Measurements from ENCODE around the gene MTFR1L. TPM values are rescaled to one million over a fixed set of nuclear protein-coding genes. Genes with fewer than 3 reads are reported as not detected.

Gene MTFR1L
- polyA plus RNA-seq, 2 of the 4 experiments (the other 2 are of a cell fraction) = 26.1 TPM

GRCh38 chr1:25802915-25803314 lies 16.8 kb upstream of the MTFR1L start:
- ATAC-seq (no peak), DNase-seq (ENCODE audit: low read depth in 1 of 2, low spot score in 1 of 2) (no peak), FAIRE-seq (no peak)
- Histone ChIP-seq H3K4me2 (no peak overlapping the region), H3K27ac (no peak overlapping the region), H3K4me3 (no peak overlapping the region), H3K4me1 (peaks cover 14% of the 10 kb centered on the region; the same call in 2 of the 3 replicates), H3K9me3 (no peaks in the 10 kb centered on the region)
- ChIA-PET POLR2A (no interaction called here), CTCF (interaction anchor here (0.7 to 1.5 kb wide), 2 partner anchors 230 to 1387 kb away, joined by 3 to 4 read pairs; partner anchors contain the start of gene NIPAL3)
- TF ChIP-seq NPAS2 (CRISPR knock-in tag; IDR thresholded peaks at IDR 0.05; ENCODE audit: borderline replicate concordance) (no peak), POLR2AphosphoS2 (conservative IDR thresholded peaks at IDR 0.05; ENCODE audit: low read length) (no peak), HES2 (IDR thresholded peaks at IDR 0.05) (no peak), HOXB13 (CRISPR knock-in tag; IDR thresholded peaks at IDR 0.05; ENCODE audit: low read depth) (no peak), BHLHE40 (IDR thresholded peaks at IDR 0.05; ENCODE audit: low read depth, low read length) (no peak), HMGXB4 (CRISPR knock-in tag; IDR thresholded peaks at IDR 0.05; ENCODE audit: borderline replicate concordance) (no peak), ZFP36 (IDR thresholded peaks at IDR 0.05; ENCODE audit: borderline replicate concordance, partially characterized antibody) (no peak), TP53 (CRISPR knock-in tag; IDR thresholded peaks at IDR 0.05) (no peak), EP300 (IDR thresholded peaks at IDR 0.05) (no peak), EHMT2 (IDR thresholded peaks at IDR 0.05; ENCODE audit: low read depth) (no peak), CBX8 (IDR thresholded peaks at IDR 0.05) (no peak), SMC3 (IDR thresholded peaks at IDR 0.05) (no peak), ESRRA (IDR thresholded peaks at IDR 0.05; ENCODE audit: borderline replicate concordance, low read length) (no peak), REST (IDR thresholded peaks at IDR 0.05) (no peak), PBX3 (IDR thresholded peaks at IDR 0.05) (no peak), JUNB (IDR thresholded peaks at IDR 0.05) (no peak), SREBF2 (IDR thresholded peaks at IDR 0.05) (no peak)
- TF ChIP-seq, protein P1, sequence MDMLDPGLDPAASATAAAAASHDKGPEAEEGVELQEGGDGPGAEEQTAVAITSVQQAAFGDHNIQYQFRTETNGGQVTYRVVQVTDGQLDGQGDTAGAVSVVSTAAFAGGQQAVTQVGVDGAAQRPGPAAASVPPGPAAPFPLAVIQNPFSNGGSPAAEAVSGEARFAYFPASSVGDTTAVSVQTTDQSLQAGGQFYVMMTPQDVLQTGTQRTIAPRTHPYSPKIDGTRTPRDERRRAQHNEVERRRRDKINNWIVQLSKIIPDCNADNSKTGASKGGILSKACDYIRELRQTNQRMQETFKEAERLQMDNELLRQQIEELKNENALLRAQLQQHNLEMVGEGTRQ (IDR thresholded peaks at IDR 0.05) = no peak
- WGBS (ENCODE audit: missing lambda C conversion rate) = 82% methylated on average over 6 of the region's 6 CpGs

GRCh38 chr1:25803368-25803767 lies 16.4 kb upstream of the MTFR1L start:
- ChIA-PET CTCF (interaction anchor here (0.7 to 1.5 kb wide), 2 partner anchors 231 to 1388 kb away, joined by 3 to 4 read pairs; partner anchors contain the start of gene NIPAL3), POLR2A (no interaction called here)
- FAIRE-seq = no peak

More at GRCh38 chr1:25803368-25803767, 16.4 kb upstream of the MTFR1L start:
- peak; percentile 12 for TF ChIP-seq MAFK (IDR thresholded peaks at IDR 0.05; ENCODE audit: partially characterized antibody)
- TF ChIP-seq EHMT2 (IDR thresholded peaks at IDR 0.05; ENCODE audit: low read depth) = no peak
- TF ChIP-seq FOSB (CRISPR knock-in tag; IDR thresholded peaks at IDR 0.05) = no peak
- ATAC-seq (no peak), DNase-seq (ENCODE audit: low read depth in 1 of 2, low spot score in 1 of 2) (no peak)
- Histone ChIP-seq H3K27ac (no peak overlapping the region), H3K4me2 (no peak overlapping the region), H3K4me3 (no peak overlapping the region), H3K9me3 (no peaks in the 10 kb centered on the region), H3K4me1 (peaks cover 14% of the 10 kb centered on the region; the same call in 2 of the 3 replicates)
- WGBS (ENCODE audit: missing lambda C conversion rate) = 82% methylated on average over 1 of the region's 1 CpG
